Liver (tissue), 9 donors: ENCODE data around the gene FXYD2. TPM values are rescaled to one million over a fixed set of nuclear protein-coding genes. Genes with fewer than 3 reads are reported as not detected.

Experiments
- DNase-seq: peaks from one replicate; pipeline ENCODE4 v3.0.0-alpha.2; 2017; ENCODE audit warnings: low spot score
- H3K27ac ChIP-seq, 2 donors: one replicate each; pipeline ENCODE4 v1.7.0; 2013; ENCODE audit warnings: inconsistent platforms in 2 of 2, low read length in 2 of 2, control low read depth in 1 of 2, low read depth in 1 of 2, mild to moderate bottlenecking in 1 of 2
- H3K27me3 ChIP-seq, 4 donors: one replicate each; pipeline versions ENCODE4 v1.6.1 to v1.7.0; 2013; ENCODE audit warnings: low read length in 3 of 4, inconsistent platforms in 1 of 4, mild to moderate bottlenecking in 1 of 4, moderate library complexity in 1 of 4; ENCODE audit not compliant: control insufficient read depth in 4 of 4, insufficient read depth in 4 of 4
- H3K36me3 ChIP-seq, 4 donors: one replicate each; pipeline versions ENCODE4 v1.6.1 to v1.7.0; 2013; ENCODE audit warnings: low read length in 3 of 4, mild to moderate bottlenecking in 3 of 4, low read depth in 1 of 4, moderate library complexity in 1 of 4; ENCODE audit not compliant: control insufficient read depth in 4 of 4, insufficient read depth in 3 of 4
- H3K4me1 ChIP-seq, 4 donors: one replicate each; pipeline versions ENCODE4 v1.6.1 to v1.7.0; 2013; ENCODE audit warnings: low read length in 3 of 4, mild to moderate bottlenecking in 3 of 4, moderate library complexity in 1 of 4; ENCODE audit not compliant: control insufficient read depth in 4 of 4, insufficient read depth in 4 of 4
- H3K4me3 ChIP-seq, 3 donors: one replicate each; pipeline versions ENCODE4 v1.6.1 to v1.7.0; 2013; ENCODE audit warnings: low read length in 3 of 3, control low read depth in 1 of 3, low read depth in 1 of 3, mild to moderate bottlenecking in 1 of 3
- H3K9ac ChIP-seq, 2 donors: one replicate each; pipeline ENCODE4 v1.7.0; 2013; ENCODE audit warnings: low read length in 2 of 2, mild to moderate bottlenecking in 2 of 2, moderate library complexity in 2 of 2, control low read depth in 1 of 2, low read depth in 1 of 2
- H3K9me3 ChIP-seq, 4 donors: one replicate each; pipeline versions ENCODE4 v1.6.1 to v1.7.0; 2013; ENCODE audit warnings: low read length in 3 of 4; ENCODE audit not compliant: control insufficient read depth in 4 of 4
- EGR1 ChIP-seq, 2 donors: IDR thresholded peaks; 2 replicates each; pipeline ENCODE4 v1.6.1; 2016 to 2018; ENCODE audit warnings: antibody characterized with exemption in 2 of 2, low read depth in 2 of 2
- FOXA1 ChIP-seq: IDR thresholded peaks from 2 replicates; pipeline ENCODE4 v1.6.1; 2016; ENCODE audit warnings: antibody characterized with exemption
- FOXA2 ChIP-seq: IDR thresholded peaks from 2 replicates; pipeline ENCODE4 v1.6.1; 2016; ENCODE audit warnings: antibody characterized with exemption
- GABPA ChIP-seq, 2 donors: IDR thresholded peaks in 1 of 2; conservative IDR thresholded peaks in 1 of 2; 2 replicates each; pipeline ENCODE4 v1.6.1; 2016; ENCODE audit warnings: antibody characterized with exemption in 2 of 2, mild to moderate bottlenecking in 1 of 2, moderate library complexity in 1 of 2
- HNF4A ChIP-seq, 2 donors: conservative IDR thresholded peaks; 2 replicates each; pipeline ENCODE4 v1.6.1; 2016; ENCODE audit warnings: antibody characterized with exemption in 2 of 2, mild to moderate bottlenecking in 2 of 2
- HNF4G ChIP-seq: IDR thresholded peaks from 2 replicates; pipeline ENCODE4 v1.6.1; 2016; ENCODE audit warnings: antibody characterized with exemption
- NR2F2 ChIP-seq: IDR thresholded peaks from 2 replicates; pipeline ENCODE4 v1.6.1; 2016; ENCODE audit warnings: antibody characterized with exemption
- RAD21 ChIP-seq, 2 donors: IDR thresholded peaks; 2 replicates each; pipeline ENCODE4 v1.6.1; 2016; ENCODE audit warnings: antibody characterized with exemption in 2 of 2, mild to moderate bottlenecking in 2 of 2
- RXRA ChIP-seq, 2 donors: IDR thresholded peaks; 2 replicates each; pipeline ENCODE4 v1.6.1; 2017 to 2018; ENCODE audit warnings: antibody characterized with exemption in 2 of 2, mild to moderate bottlenecking in 1 of 2
- SP1 ChIP-seq: IDR thresholded peaks from 2 replicates; pipeline ENCODE4 v1.6.1; 2018; ENCODE audit warnings: antibody characterized with exemption, mild to moderate bottlenecking
- YY1 ChIP-seq: IDR thresholded peaks from 2 replicates; pipeline ENCODE4 v1.6.1; 2016; ENCODE audit warnings: antibody characterized with exemption, mild to moderate bottlenecking
- WGBS: extraction: QIAGEN DNeasy Blood & Tissue Kit; methylation state at CpG from one replicate; pipeline ENCODE4 v1.1.7; 2013; 5-methylcytosine and 5-hydroxymethylcytosine counted together
- polyA plus RNA-seq, 2 donors: library from polyadenylated mRNA; stranded (reverse) in 1 of 2; unstranded in 1 of 2; fragments of 200-250 nt in 1 of 2; fragments of >200 nt in 1 of 2; fragmentation: Nextera tagmentation in 1 of 2; extraction: Ambion mirVana in 1 of 2; gene quantifications; one replicate each; pipeline versions ENCODE4 v1.2.1 to v1.2.3, GENCODE V29; 2013 to 2015
- total RNA-seq, 2 donors: library from RNA; depleted of rRNA; stranded (reverse); fragments of >200 nt; gene quantifications; one replicate each; pipeline ENCODE4 v1.2.3, GENCODE V29; 2014
- TF ChIP-seq, protein P1 (sequence below): fragments of 150-350 bp; IDR thresholded peaks from 2 replicates; pipeline ENCODE4 v1.5.1; 2017; ENCODE audit warnings: improper control_type of control experiment, low read depth, low read length; ENCODE audit not compliant: missing input control
- TF ChIP-seq, protein P2 (sequence below): IDR thresholded peaks from 2 replicates; pipeline ENCODE4 v1.6.1; 2016; ENCODE audit warnings: antibody characterized with exemption, mild to moderate bottlenecking
- TF ChIP-seq, protein P3 (sequence below): IDR thresholded peaks from 2 replicates; pipeline ENCODE4 v1.6.1; 2016; ENCODE audit warnings: antibody characterized with exemption
- TF ChIP-seq, protein P4 (sequence below): IDR thresholded peaks from 2 replicates; pipeline ENCODE4 v1.6.1; 2016; ENCODE audit warnings: antibody characterized with exemption
- donor health status: healthy.
- donor health status: healthy.
- donor health status: healthy.
- donor health status: healthy.
- donor health status: healthy.

Gene FXYD2
- total and polyA plus RNA-seq, 4 donors: 20.2 to 105 (median 41.8) TPM

DNA sequence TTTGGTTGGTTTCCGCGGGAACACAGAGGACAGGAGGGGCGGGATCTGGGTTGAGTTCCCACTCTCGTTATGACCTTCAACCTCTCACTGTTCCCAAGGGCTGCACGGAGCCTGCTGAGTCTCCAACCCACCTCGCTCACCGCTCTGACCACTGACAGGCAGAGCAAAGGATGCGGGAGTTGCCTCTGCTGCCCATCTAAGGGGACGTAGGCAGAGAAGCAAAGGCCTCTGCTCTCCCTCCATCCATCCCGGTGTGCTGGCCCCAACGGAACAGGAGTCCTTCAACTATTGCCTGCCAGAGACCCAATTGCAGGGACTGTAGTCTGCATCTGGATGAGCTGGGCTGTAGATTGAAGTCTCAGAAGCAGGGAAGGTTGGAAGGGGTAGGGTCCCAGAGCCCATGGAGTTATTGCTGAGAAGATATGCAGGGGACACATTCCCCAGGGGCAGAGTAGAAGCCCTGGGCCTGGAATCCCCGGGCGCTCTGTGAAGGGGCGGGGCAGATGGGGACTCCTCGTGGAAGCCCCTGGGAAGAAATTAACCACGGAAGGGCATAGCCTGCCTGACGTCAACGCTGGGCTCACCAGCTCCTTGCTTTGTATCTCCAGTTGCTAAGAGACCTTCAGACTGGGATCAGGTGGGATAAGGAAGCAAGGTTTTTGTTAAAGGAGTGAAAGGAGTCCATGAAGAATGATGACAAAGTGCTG is 12.7 kb upstream of the FXYD2 start (continued):
- TF ChIP-seq, protein P1, sequence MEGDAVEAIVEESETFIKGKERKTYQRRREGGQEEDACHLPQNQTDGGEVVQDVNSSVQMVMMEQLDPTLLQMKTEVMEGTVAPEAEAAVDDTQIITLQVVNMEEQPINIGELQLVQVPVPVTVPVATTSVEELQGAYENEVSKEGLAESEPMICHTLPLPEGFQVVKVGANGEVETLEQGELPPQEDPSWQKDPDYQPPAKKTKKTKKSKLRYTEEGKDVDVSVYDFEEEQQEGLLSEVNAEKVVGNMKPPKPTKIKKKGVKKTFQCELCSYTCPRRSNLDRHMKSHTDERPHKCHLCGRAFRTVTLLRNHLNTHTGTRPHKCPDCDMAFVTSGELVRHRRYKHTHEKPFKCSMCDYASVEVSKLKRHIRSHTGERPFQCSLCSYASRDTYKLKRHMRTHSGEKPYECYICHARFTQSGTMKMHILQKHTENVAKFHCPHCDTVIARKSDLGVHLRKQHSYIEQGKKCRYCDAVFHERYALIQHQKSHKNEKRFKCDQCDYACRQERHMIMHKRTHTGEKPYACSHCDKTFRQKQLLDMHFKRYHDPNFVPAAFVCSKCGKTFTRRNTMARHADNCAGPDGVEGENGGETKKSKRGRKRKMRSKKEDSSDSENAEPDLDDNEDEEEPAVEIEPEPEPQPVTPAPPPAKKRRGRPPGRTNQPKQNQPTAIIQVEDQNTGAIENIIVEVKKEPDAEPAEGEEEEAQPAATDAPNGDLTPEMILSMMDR: no peak
- no peak for TF ChIP-seq RXRA (IDR thresholded peaks at IDR 0.05)
- TF ChIP-seq, protein P2, sequence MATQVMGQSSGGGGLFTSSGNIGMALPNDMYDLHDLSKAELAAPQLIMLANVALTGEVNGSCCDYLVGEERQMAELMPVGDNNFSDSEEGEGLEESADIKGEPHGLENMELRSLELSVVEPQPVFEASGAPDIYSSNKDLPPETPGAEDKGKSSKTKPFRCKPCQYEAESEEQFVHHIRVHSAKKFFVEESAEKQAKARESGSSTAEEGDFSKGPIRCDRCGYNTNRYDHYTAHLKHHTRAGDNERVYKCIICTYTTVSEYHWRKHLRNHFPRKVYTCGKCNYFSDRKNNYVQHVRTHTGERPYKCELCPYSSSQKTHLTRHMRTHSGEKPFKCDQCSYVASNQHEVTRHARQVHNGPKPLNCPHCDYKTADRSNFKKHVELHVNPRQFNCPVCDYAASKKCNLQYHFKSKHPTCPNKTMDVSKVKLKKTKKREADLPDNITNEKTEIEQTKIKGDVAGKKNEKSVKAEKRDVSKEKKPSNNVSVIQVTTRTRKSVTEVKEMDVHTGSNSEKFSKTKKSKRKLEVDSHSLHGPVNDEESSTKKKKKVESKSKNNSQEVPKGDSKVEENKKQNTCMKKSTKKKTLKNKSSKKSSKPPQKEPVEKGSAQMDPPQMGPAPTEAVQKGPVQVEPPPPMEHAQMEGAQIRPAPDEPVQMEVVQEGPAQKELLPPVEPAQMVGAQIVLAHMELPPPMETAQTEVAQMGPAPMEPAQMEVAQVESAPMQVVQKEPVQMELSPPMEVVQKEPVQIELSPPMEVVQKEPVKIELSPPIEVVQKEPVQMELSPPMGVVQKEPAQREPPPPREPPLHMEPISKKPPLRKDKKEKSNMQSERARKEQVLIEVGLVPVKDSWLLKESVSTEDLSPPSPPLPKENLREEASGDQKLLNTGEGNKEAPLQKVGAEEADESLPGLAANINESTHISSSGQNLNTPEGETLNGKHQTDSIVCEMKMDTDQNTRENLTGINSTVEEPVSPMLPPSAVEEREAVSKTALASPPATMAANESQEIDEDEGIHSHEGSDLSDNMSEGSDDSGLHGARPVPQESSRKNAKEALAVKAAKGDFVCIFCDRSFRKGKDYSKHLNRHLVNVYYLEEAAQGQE: no peak

DNA sequence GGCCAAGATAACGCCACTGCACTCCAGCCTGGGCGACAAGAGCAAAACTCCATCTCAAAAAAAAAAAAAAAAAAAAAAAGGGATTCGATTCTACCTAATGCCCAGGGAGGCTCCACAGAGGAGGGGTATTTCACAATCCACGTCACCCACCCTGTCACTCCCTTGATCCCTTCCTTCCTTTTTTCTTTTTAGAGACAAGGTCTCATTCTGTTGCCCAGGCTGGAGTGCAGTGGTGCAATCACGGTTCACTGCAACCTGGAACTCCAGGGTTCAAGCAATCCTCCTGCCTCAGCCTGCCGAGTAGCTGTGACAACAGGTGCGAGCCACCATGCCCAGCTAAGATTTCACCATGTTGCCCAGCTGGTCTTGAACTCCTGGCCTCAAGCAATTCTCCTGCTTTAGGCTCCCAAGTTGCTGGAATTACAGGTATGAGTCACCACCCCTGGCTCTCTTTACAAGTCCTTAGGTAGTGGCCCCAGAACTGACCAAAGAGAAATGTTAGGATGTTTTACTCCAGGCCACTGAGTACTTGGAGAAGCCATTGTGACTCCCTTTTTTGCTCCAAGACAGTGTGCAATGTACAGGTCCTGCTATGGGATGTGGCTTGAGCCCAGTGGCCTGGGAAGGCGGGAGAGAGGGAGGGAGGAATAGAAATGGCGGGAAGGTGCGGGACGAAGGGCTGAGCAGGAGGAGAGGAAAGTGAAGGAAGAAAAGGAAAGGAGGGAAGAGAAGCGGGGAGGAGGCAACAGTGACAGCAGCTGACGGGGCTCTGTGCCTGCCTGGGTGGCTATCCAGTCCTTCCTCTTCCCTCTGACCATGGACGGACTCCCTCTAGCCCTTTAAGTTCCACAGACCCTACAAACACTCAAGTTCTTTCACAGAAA is 11.8 kb upstream of the FXYD2 start:
- Histone ChIP-seq H3K27me3 (no peaks in the 10 kb centered on the region), H3K9me3 (no peaks in the 10 kb centered on the region), H3K4me3 (no peak overlapping the region), H3K9ac (no peak overlapping the region), H3K4me1 (no peaks in the 10 kb centered on the region), H3K27ac (no peak overlapping the region), H3K36me3 (no peaks in the 10 kb centered on the region)
- 85% methylated on average over 14 of the region's 14 CpGs for WGBS
- TF ChIP-seq YY1 (no peak), FOXA2 (no peak)
- peak; percentile 31 for DNase-seq

DNA sequence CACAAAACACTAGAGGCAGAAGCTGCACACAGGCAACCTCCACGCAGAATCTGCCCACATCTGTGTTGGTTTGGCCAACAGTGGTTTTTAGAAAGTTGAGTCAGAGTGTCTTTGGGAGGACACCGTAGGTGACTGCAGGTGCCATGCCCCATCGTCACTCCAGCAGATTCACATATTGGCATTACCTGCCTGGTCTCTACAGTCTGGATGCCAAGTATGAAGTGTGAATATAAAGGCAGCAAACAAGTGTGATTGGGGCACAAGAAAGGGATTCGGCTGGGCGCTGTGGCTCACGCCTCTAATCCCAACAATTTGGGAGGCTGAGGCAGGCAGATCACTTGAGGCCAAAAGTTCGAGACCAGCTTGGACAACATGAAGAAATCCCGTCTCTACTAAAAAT is 11.0 kb upstream of the FXYD2 start:
- no peak overlapping the region for H3K9ac ChIP-seq
- no peak overlapping the region for H3K27ac ChIP-seq
- H3K27me3 ChIP-seq: no peaks in the 10 kb centered on the region
- 93% methylated on average over 8 of the region's 8 CpGs for WGBS
- H3K4me3 ChIP-seq: no peak overlapping the region
- no peaks in the 10 kb centered on the region for H3K9me3 ChIP-seq
- no peaks in the 10 kb centered on the region for H3K4me1 ChIP-seq
- no peak for DNase-seq
- TF ChIP-seq GABPA (IDR thresholded peaks at IDR 0.05 in 1 of 2, conservative IDR thresholded peaks at IDR 0.05 in 1 of 2) (no peak), FOXA2 (no peak), HNF4G (no peak), RAD21 (IDR thresholded peaks at IDR 0.05) (no peak), SP1 (no peak), EGR1 (IDR thresholded peaks at IDR 0.05; ENCODE audit: low read depth in 2 of 2) (no peak), NR2F2 (no peak), FOXA1 (no peak), HNF4A (conservative IDR thresholded peaks at IDR 0.05) (no peak)
- TF ChIP-seq, protein P3, sequence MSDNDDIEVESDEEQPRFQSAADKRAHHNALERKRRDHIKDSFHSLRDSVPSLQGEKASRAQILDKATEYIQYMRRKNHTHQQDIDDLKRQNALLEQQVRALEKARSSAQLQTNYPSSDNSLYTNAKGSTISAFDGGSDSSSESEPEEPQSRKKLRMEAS: no peak
- TF ChIP-seq, protein P4, sequence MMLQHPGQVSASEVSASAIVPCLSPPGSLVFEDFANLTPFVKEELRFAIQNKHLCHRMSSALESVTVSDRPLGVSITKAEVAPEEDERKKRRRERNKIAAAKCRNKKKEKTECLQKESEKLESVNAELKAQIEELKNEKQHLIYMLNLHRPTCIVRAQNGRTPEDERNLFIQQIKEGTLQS: no peak
- TF ChIP-seq, protein P1: no peak
- H3K36me3 ChIP-seq: no peaks in the 10 kb centered on the region
